HL-60 (cell line): Measurements from ENCODE around the gene NEDD4L.

ENCODE experiments used
- CTCF ChIP-seq: IDR thresholded peaks from one replicate; pipeline ENCODE4 v1.5.1; 2011; ENCODE audit warnings: low read length, control low read depth, inconsistent platforms; ENCODE audit not compliant: insufficient read depth
- GABPA ChIP-seq: IDR thresholded peaks from 2 replicates; pipeline ENCODE4 v1.6.1; 2012; ENCODE audit warnings: low read depth

- TF ChIP-seq CTCF: no peak
- no peak for TF ChIP-seq GABPA
Observed at GRCh38 chr18:58321986-58322385, 278.0 kb downstream of the NEDD4L start.
